Osteoblast (primary cell): ENCODE measurements around the gene HGFAC. TPM values are rescaled to one million over a fixed set of nuclear protein-coding genes. Genes with fewer than 3 reads are reported as not detected.
A peak's percentile ranks its signal among the peaks of the same experiment; 100 is the strongest.

ENCODE experiments used
- DNase-seq: peaks from one replicate; pipeline ENCODE4 v3.0.0; 2011; ENCODE audit warnings: low spot score, mixed read lengths; ENCODE audit not compliant: insufficient read length; ENCODE audit errors: missing footprints
- H2AFZ ChIP-seq: 2 replicates; pipeline ENCODE4 v1.6.0; 2011; ENCODE audit warnings: mild to moderate bottlenecking, low read length
- H3K27ac ChIP-seq: 2 replicates; pipeline ENCODE4 v1.5.1; 2011; ENCODE audit warnings: mild to moderate bottlenecking, low read depth, low read length, moderate library complexity
- H3K27me3 ChIP-seq: 2 replicates; pipeline ENCODE4 v1.6.0; 2012; ENCODE audit warnings: mild to moderate bottlenecking, control low read depth, inconsistent platforms, low read length, moderate library complexity; ENCODE audit not compliant: insufficient read depth
- H3K36me3 ChIP-seq: 2 replicates; pipeline ENCODE4 v1.5.1; 2011; ENCODE audit warnings: mild to moderate bottlenecking, low read length, control low read depth, moderate library complexity; ENCODE audit not compliant: insufficient read depth
- H3K4me1 ChIP-seq: 2 replicates; pipeline ENCODE4 v1.5.1; 2011; ENCODE audit warnings: mild to moderate bottlenecking, low read length, control low read depth, moderate library complexity; ENCODE audit not compliant: insufficient read depth
- H3K4me2 ChIP-seq: 2 replicates; pipeline ENCODE4 v1.6.0; 2011; ENCODE audit warnings: mild to moderate bottlenecking, low read length; ENCODE audit not compliant: insufficient read depth
- H3K4me3 ChIP-seq: fragments of 200-600 bp; sonication (generic); 3 replicates; pipeline ENCODE4 v1.5.1; 2012; ENCODE audit warnings: mild to moderate bottlenecking, low read length, inconsistent platforms; ENCODE audit not compliant: insufficient read depth
- H3K79me2 ChIP-seq: 2 replicates; pipeline ENCODE4 v1.6.0; 2012; ENCODE audit warnings: mild to moderate bottlenecking, low read length, control low read depth, inconsistent platforms; ENCODE audit not compliant: insufficient read depth
- H3K9me3 ChIP-seq: 2 replicates; pipeline ENCODE4 v1.5.1; 2011; ENCODE audit warnings: low read depth, low read length, control low read depth
- H4K20me1 ChIP-seq: 2 replicates; pipeline ENCODE4 v1.6.0; 2012; ENCODE audit warnings: mild to moderate bottlenecking, low read length, control low read depth; ENCODE audit not compliant: insufficient read depth
- CTCF ChIP-seq: IDR thresholded peaks from 2 replicates; pipeline ENCODE4 v1.5.1; 2011; ENCODE audit warnings: mild to moderate bottlenecking, low read depth, low read length, moderate library complexity; ENCODE audit errors: extremely low read depth
- total RNA-seq: library from RNA; depleted of rRNA; stranded (reverse); fragments of >200 nt; gene quantifications from 2 replicates; pipeline ENCODE4 v1.2.3, GENCODE V29; 2012

Gene HGFAC
- total RNA-seq = not detected in 2 replicates

- Histone ChIP-seq H3K4me2 (no peak within 1 kb of the TSS), H3K27me3 (no peaks in the 10 kb centered on the region), H4K20me1 (no peaks in the 10 kb centered on the region), H3K36me3 (no peaks in the 10 kb centered on the region), H3K4me1 (peaks cover 7% of the 10 kb centered on the region), H3K79me2 (no peaks in the 10 kb centered on the region), H3K9me3 (no peaks in the 10 kb centered on the region), H3K4me3 (no peak within 1 kb of the TSS), H2AFZ (no peak within 1 kb of the TSS), H3K27ac (no peak within 1 kb of the TSS)
- peak; percentile 87 for DNase-seq
- no peak for TF ChIP-seq CTCF
Observed at GRCh38 chr4:3441501-3442459, at the start of gene HGFAC. Gene HGFAC, plus strand, starts transcription at chr4:3441968. Its CDS starts 34 bp downstream, at chr4:3442002.

- peaks cover 3% of the 10 kb centered on the region for H3K79me2 ChIP-seq
- no peaks in the 10 kb centered on the region for H3K27me3 ChIP-seq
- H3K9me3 ChIP-seq = no peaks in the 10 kb centered on the region
- H3K27ac ChIP-seq = no peak overlapping the region
- no peak for TF ChIP-seq CTCF
- no peak overlapping the region for H3K4me2 ChIP-seq
- no peaks in the 10 kb centered on the region for H4K20me1 ChIP-seq
- H3K4me1 ChIP-seq = peaks cover 26% of the 10 kb centered on the region
- no peak overlapping the region for H3K4me3 ChIP-seq
- peak; percentile 65 for DNase-seq
- H3K36me3 ChIP-seq = no peaks in the 10 kb centered on the region
- H2AFZ ChIP-seq = no peak overlapping the region
Observed at GRCh38 chr4:3392321-3392720, 49.4 kb upstream of the HGFAC start.

- Histone ChIP-seq H3K79me2 (peaks cover 3% of the 10 kb centered on the region), H2AFZ (no peak overlapping the region), H3K9me3 (no peaks in the 10 kb centered on the region), H4K20me1 (no peaks in the 10 kb centered on the region), H3K27ac (no peak overlapping the region), H3K4me3 (no peak overlapping the region), H3K4me1 (peaks cover 18% of the 10 kb centered on the region), H3K4me2 (no peak overlapping the region), H3K27me3 (no peaks in the 10 kb centered on the region), H3K36me3 (no peaks in the 10 kb centered on the region)
- DNase-seq = no peak
- no peak for TF ChIP-seq CTCF
Observed at GRCh38 chr4:3393171-3393570, 48.6 kb upstream of the HGFAC start.

GRCh38 chr4:3396600-3396999 lies 45.2 kb upstream of the HGFAC start:
- H4K20me1 ChIP-seq = no peaks in the 10 kb centered on the region
- no peak overlapping the region for H3K4me3 ChIP-seq
- H3K4me1 ChIP-seq = peaks cover 4% of the 10 kb centered on the region
- no peak for DNase-seq
- H3K79me2 ChIP-seq = no peaks in the 10 kb centered on the region
- H3K27ac ChIP-seq = no peak overlapping the region
- H3K4me2 ChIP-seq = no peak overlapping the region
- no peak overlapping the region for H2AFZ ChIP-seq
- TF ChIP-seq CTCF = no peak
- H3K9me3 ChIP-seq = no peaks in the 10 kb centered on the region
- no peaks in the 10 kb centered on the region for H3K36me3 ChIP-seq
- no peaks in the 10 kb centered on the region for H3K27me3 ChIP-seq
